Measurements from ENCODE around the gene ARHGEF11. TPM values are rescaled to one million over a fixed set of nuclear protein-coding genes. Genes with fewer than 3 reads are reported as not detected.

Gene ARHGEF11
- total RNA-seq, 1 experiment from 2014 or later, result 25.3 TPM

GRCh38 chr1:157025385-157025784 is 20.2 kb downstream of the ARHGEF11 start:
- Histone ChIP-seq H3K36me3 (ENCODE audit: insufficient read depth, low read length, poor library complexity, severe bottlenecking) (no peaks in the 10 kb centered on the region), H3K9me3 (ENCODE audit: low read depth, low read length, poor library complexity, severe bottlenecking) (peaks cover 17% of the 10 kb centered on the region), H3K27ac (ENCODE audit: low read depth, low read length, poor library complexity, severe bottlenecking) (no peak overlapping the region), H3K4me1 (ENCODE audit: insufficient read depth, low read length, poor library complexity, severe bottlenecking) (no peaks in the 10 kb centered on the region), H3K27me3 (replicated peaks; ENCODE audit: insufficient read depth, low read depth, low read length, poor library complexity) (no peaks in the 10 kb centered on the region), H3K4me3 (ENCODE audit: low read depth, low read length, poor library complexity, severe bottlenecking) (no peak overlapping the region)
- intact Hi-C loops (cut with micrococcal nuclease; ENCODE audit: unreplicated experiment), result no loop called here
- TF ChIP-seq EZH2 (IDR thresholded peaks at IDR 0.05; ENCODE audit: borderline replicate concordance, low read depth, low read length, poor library complexity, severe bottlenecking) (no peak), CTCF (conservative IDR thresholded peaks at IDR 0.05; ENCODE audit: low read depth, low read length) (no peak)
- no TSS peak for BruUV-seq (replicated peaks)
- DNase-seq (ENCODE audit: low spot score), result no peak
- ChIA-PET CTCF (no interaction called here), POLR2A (ENCODE audit: low non-redundant PET) (no interaction called here)

- Histone ChIP-seq H3K36me3 (ENCODE audit: insufficient read depth, low read length, poor library complexity, severe bottlenecking) (no peaks in the 10 kb centered on the region), H3K9me3 (ENCODE audit: low read depth, low read length, poor library complexity, severe bottlenecking) (peaks cover 28% of the 10 kb centered on the region), H3K4me1 (ENCODE audit: insufficient read depth, low read length, poor library complexity, severe bottlenecking) (no peaks in the 10 kb centered on the region), H3K27me3 (replicated peaks; ENCODE audit: insufficient read depth, low read depth, low read length, poor library complexity) (no peaks in the 10 kb centered on the region), H3K27ac (ENCODE audit: low read depth, low read length, poor library complexity, severe bottlenecking) (no peak overlapping the region), H3K4me3 (ENCODE audit: low read depth, low read length, poor library complexity, severe bottlenecking) (no peak overlapping the region)
- no peak for DNase-seq (ENCODE audit: low spot score)
- BruUV-seq (replicated peaks), result no TSS peak
- TF ChIP-seq CTCF (conservative IDR thresholded peaks at IDR 0.05; ENCODE audit: low read depth, low read length) (no peak), EZH2 (IDR thresholded peaks at IDR 0.05; ENCODE audit: borderline replicate concordance, low read depth, low read length, poor library complexity, severe bottlenecking) (no peak)
- ChIA-PET CTCF (no interaction called here), POLR2A (ENCODE audit: low non-redundant PET) (no interaction called here)
- intact Hi-C loops (cut with micrococcal nuclease; ENCODE audit: unreplicated experiment), result no loop called here
Measured at GRCh38 chr1:157021688-157022087, 23.9 kb downstream of the ARHGEF11 start.

- BruUV-seq (replicated peaks), result no TSS peak
- H3K4me3 ChIP-seq (ENCODE audit: low read depth, low read length, poor library complexity, severe bottlenecking), result no peak overlapping the region
- ChIA-PET POLR2A (ENCODE audit: low non-redundant PET) (no interaction called here), CTCF (no interaction called here)
- TF ChIP-seq CTCF (conservative IDR thresholded peaks at IDR 0.05; ENCODE audit: low read depth, low read length), result no peak
- no peak for TF ChIP-seq EZH2 (IDR thresholded peaks at IDR 0.05; ENCODE audit: borderline replicate concordance, low read depth, low read length, poor library complexity, severe bottlenecking)
- no peaks in the 10 kb centered on the region for H3K4me1 ChIP-seq (ENCODE audit: insufficient read depth, low read length, poor library complexity, severe bottlenecking)
- H3K27me3 ChIP-seq (replicated peaks; ENCODE audit: insufficient read depth, low read depth, low read length, poor library complexity), result no peaks in the 10 kb centered on the region
- intact Hi-C loops (cut with micrococcal nuclease; ENCODE audit: unreplicated experiment), result no loop called here
- DNase-seq (ENCODE audit: low spot score), result no peak
- H3K9me3 ChIP-seq (ENCODE audit: low read depth, low read length, poor library complexity, severe bottlenecking), result peaks cover 28% of the 10 kb centered on the region
- H3K27ac ChIP-seq (ENCODE audit: low read depth, low read length, poor library complexity, severe bottlenecking), result no peak overlapping the region
- no peaks in the 10 kb centered on the region for H3K36me3 ChIP-seq (ENCODE audit: insufficient read depth, low read length, poor library complexity, severe bottlenecking)
Measured at GRCh38 chr1:157019457-157019856, 26.1 kb downstream of the ARHGEF11 start.
